ENCODE results near the gene SPAG5. TPM values are rescaled to one million over a fixed set of nuclear protein-coding genes. Genes with fewer than 3 reads are reported as not detected.
A peak's percentile ranks its signal among the peaks of the same experiment; 100 is the strongest.

The SPAG5 gene
- total RNA-seq, 1 donor: 4.3 TPM

DNA sequence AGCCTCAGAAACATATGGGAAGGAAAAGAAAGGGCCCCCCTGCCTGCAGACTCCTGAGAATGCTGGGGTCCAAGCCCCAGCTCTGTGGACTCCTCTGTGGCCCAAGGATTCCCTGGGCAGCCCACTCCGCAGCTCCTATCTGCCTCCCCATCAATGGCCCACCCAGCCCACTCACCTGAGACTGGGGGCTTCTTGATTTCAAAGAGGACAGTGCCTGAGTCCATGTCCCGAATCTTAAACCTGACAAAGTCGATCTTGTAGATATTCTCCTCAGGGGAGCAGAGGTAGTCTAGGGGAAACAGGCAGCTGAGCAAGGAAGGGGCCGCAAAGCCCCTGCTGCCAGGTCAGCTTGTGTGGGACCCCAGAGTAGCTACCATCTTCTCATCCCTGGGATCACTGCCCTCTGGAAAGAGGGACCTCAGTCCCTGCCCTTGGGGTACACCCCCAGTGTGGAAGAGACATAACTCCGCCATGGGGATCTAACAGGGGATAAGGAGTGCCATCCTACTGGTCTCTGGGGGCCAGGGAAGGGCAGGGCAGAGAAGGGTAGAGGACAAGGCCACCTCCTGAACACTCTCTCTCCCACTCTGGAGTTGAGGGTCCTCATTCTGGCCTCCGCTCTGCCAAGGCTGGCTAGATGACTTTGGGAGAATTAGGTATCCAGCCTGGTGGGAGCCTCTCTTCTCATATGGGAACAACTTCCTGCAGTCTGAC is 50.3 kb downstream of the SPAG5 start:
- Histone ChIP-seq H3K27ac (ENCODE audit: low read depth, low read length) (no peak overlapping the region), H2AFZ (ENCODE audit: low read length) (no peak overlapping the region), H3K4me3 (ENCODE audit: insufficient read depth, low read length) (no peak overlapping the region), H3K4me1 (ENCODE audit: insufficient read depth, low read length) (peaks cover 5% of the 10 kb centered on the region), H3K36me3 (ENCODE audit: insufficient read depth, low read length) (peaks cover 14% of the 10 kb centered on the region), H3K27me3 (ENCODE audit: insufficient read depth, low read length) (no peaks in the 10 kb centered on the region), H3K4me2 (ENCODE audit: insufficient read depth, low read length) (no peak overlapping the region), H3K79me2 (ENCODE audit: insufficient read depth, low read length) (peaks cover 20% of the 10 kb centered on the region), H4K20me1 (ENCODE audit: insufficient read depth, low read length) (peaks cover 39% of the 10 kb centered on the region), H3K9me3 (ENCODE audit: low read depth, low read length) (no peaks in the 10 kb centered on the region)
- no peak for DNase-seq (ENCODE audit: insufficient read length, low spot score, missing footprints)
- TF ChIP-seq CTCF (IDR thresholded peaks at IDR 0.05; ENCODE audit: extremely low read depth, low read depth, low read length): no peak

GRCh38 chr17:28547623-28548416 is 51.0 kb downstream of the SPAG5 start:
- H3K27me3 ChIP-seq (ENCODE audit: insufficient read depth, low read length): no peaks in the 10 kb centered on the region
- H3K79me2 ChIP-seq (ENCODE audit: insufficient read depth, low read length): peaks cover 20% of the 10 kb centered on the region
- H3K9me3 ChIP-seq (ENCODE audit: low read depth, low read length): no peaks in the 10 kb centered on the region
- DNase-seq (ENCODE audit: insufficient read length, low spot score, missing footprints): peak; percentile 98
- H2AFZ ChIP-seq (ENCODE audit: low read length): no peak overlapping the region
- H3K4me3 ChIP-seq (ENCODE audit: insufficient read depth, low read length): no peak overlapping the region
- H3K4me2 ChIP-seq (ENCODE audit: insufficient read depth, low read length): no peak overlapping the region
- peaks cover 39% of the 10 kb centered on the region for H4K20me1 ChIP-seq (ENCODE audit: insufficient read depth, low read length)
- TF ChIP-seq CTCF (IDR thresholded peaks at IDR 0.05; ENCODE audit: extremely low read depth, low read depth, low read length): peak; percentile 96
- H3K36me3 ChIP-seq (ENCODE audit: insufficient read depth, low read length): peaks cover 11% of the 10 kb centered on the region
- H3K27ac ChIP-seq (ENCODE audit: low read depth, low read length): no peak overlapping the region
- H3K4me1 ChIP-seq (ENCODE audit: insufficient read depth, low read length): peaks cover 5% of the 10 kb centered on the region

DNA sequence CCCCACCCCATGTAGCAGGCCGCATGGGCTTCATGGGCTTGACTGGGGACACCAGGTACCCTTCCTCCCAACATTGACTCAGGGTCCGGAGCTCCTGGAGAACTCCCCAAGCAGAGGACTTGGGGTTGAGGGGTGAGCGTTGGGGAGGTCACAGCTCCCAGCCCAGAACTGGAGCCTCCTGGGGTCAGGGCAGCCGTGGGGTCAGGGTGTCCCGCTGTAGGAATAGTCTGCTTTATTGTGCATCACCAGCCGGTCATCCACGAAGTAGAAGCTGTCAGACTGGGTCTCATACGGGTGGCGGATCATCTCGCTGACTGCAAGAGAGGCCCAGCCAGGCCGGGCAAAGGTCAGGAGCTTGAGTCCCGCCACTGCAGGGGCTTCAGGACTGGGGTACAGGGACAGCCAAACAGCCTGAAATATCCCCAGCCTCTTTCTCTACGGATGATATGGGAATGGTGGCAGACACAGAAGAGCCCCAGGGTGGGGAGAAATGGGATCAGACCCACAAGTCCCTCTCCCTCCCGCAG is 51.7 kb downstream of the SPAG5 start:
- no peak for TF ChIP-seq CTCF (IDR thresholded peaks at IDR 0.05; ENCODE audit: extremely low read depth, low read depth, low read length)
- peaks cover 20% of the 10 kb centered on the region for H3K79me2 ChIP-seq (ENCODE audit: insufficient read depth, low read length)
- no peak overlapping the region for H3K4me2 ChIP-seq (ENCODE audit: insufficient read depth, low read length)
- H3K36me3 ChIP-seq (ENCODE audit: insufficient read depth, low read length): peaks cover 11% of the 10 kb centered on the region
- H3K4me3 ChIP-seq (ENCODE audit: insufficient read depth, low read length): no peak overlapping the region
- H2AFZ ChIP-seq (ENCODE audit: low read length): no peak overlapping the region
- no peak for DNase-seq (ENCODE audit: insufficient read length, low spot score, missing footprints)
- peaks cover 39% of the 10 kb centered on the region for H4K20me1 ChIP-seq (ENCODE audit: insufficient read depth, low read length)
- no peak overlapping the region for H3K27ac ChIP-seq (ENCODE audit: low read depth, low read length)
- no peaks in the 10 kb centered on the region for H3K9me3 ChIP-seq (ENCODE audit: low read depth, low read length)
- H3K27me3 ChIP-seq (ENCODE audit: insufficient read depth, low read length): no peaks in the 10 kb centered on the region
- H3K4me1 ChIP-seq (ENCODE audit: insufficient read depth, low read length): peaks cover 5% of the 10 kb centered on the region
